Neural progenitor cell (in vitro differentiated cells): ENCODE data around the gene FHOD3. TPM values are rescaled to one million over a fixed set of nuclear protein-coding genes. Genes with fewer than 3 reads are reported as not detected.

Source experiments
- DNase-seq: peaks from one replicate; pipeline ENCODE4 v3.0.0-alpha.2; 2016; ENCODE audit warnings: low spot score
- H2AFZ ChIP-seq: fragments of 200-600 bp; sonication (generic); replicated peaks from 2 replicates; pipeline ENCODE4 v1.6.1; 2016; ENCODE audit warnings: antibody characterized with exemption
- H3F3A ChIP-seq: fragments of 200-600 bp; sonication (generic); 2 replicates; pipeline ENCODE4 v1.6.1; 2016; ENCODE audit warnings: antibody characterized with exemption, low read depth
- H3K27ac ChIP-seq: fragments of 200-600 bp; sonication (generic); 2 replicates; pipeline ENCODE4 v1.5.1; 2016; ENCODE audit warnings: mild to moderate bottlenecking
- H3K27me3 ChIP-seq: fragments of 200-600 bp; sonication (generic); 2 replicates; pipeline ENCODE4 v1.6.1; 2016; ENCODE audit warnings: mild to moderate bottlenecking, moderate library complexity
- H3K36me3 ChIP-seq: fragments of 200-600 bp; sonication (generic); 2 replicates; pipeline ENCODE4 v1.5.1; 2016
- H3K4me1 ChIP-seq: fragments of 200-600 bp; sonication (generic); 2 replicates; pipeline ENCODE4 v1.6.1; 2016; ENCODE audit warnings: mixed run types
- H3K4me2 ChIP-seq: fragments of 200-600 bp; sonication (generic); 2 replicates; pipeline ENCODE4 v1.6.1; 2016
- H3K4me3 ChIP-seq: fragments of 200-600 bp; sonication (generic); 2 replicates; pipeline ENCODE4 v1.5.1; 2016
- H3K79me2 ChIP-seq: fragments of 200-600 bp; sonication (generic); 2 replicates; pipeline ENCODE4 v1.6.1; 2016; ENCODE audit warnings: low read depth
- H3K9ac ChIP-seq: fragments of 200-600 bp; sonication (generic); 2 replicates; pipeline ENCODE4 v1.6.1; 2016
- H3K9me3 ChIP-seq: fragments of 200-600 bp; sonication (generic); 2 replicates; pipeline ENCODE4 v1.5.1; 2016; ENCODE audit warnings: low read depth
- H4K20me1 ChIP-seq: fragments of 200-600 bp; sonication (generic); 2 replicates; pipeline ENCODE4 v1.6.1; 2016; ENCODE audit warnings: low read depth
- H3K27ac Mint-ChIP-seq: 3 replicates; pipeline ENCODE4 v1.8.0; 2021; ENCODE audit warnings: mixed read lengths
- H3K27me3 Mint-ChIP-seq: 2 replicates; pipeline ENCODE4 v1.8.0; 2022; ENCODE audit warnings: low read depth, mild to moderate bottlenecking, inconsistent platforms, moderate library complexity, mixed read lengths; ENCODE audit not compliant: insufficient read depth
- H3K36me3 Mint-ChIP-seq: 3 replicates; pipeline ENCODE4 v1.8.0; 2021; ENCODE audit warnings: mixed read lengths
- H3K4me1 Mint-ChIP-seq: 3 replicates; pipeline ENCODE4 v1.8.0; 2021; ENCODE audit warnings: mixed read lengths
- H3K4me3 Mint-ChIP-seq: 3 replicates; pipeline ENCODE4 v1.8.0; 2021; ENCODE audit warnings: mild to moderate bottlenecking, moderate library complexity, mixed read lengths
- H3K9me3 Mint-ChIP-seq: 3 replicates; pipeline ENCODE4 v1.8.0; 2020; ENCODE audit warnings: mixed read lengths
- EZH2 ChIP-seq: fragments of 200-600 bp; sonication (generic); IDR thresholded peaks from 2 replicates; pipeline ENCODE4 v1.6.1; 2017; ENCODE audit warnings: antibody characterized with exemption, mild to moderate bottlenecking, moderate library complexity
- EZH2phosphoT487 ChIP-seq: fragments of 200-600 bp; sonication (generic); IDR thresholded peaks from 2 replicates; pipeline ENCODE4 v1.6.1; 2017; ENCODE audit warnings: antibody characterized with exemption
- total RNA-seq: library from RNA; depleted of rRNA; stranded (reverse); fragments of >200 nt; gene quantifications from 2 replicates; pipeline ENCODE4 v1.2.3, GENCODE V29; 2015; ENCODE audit warnings: low replicate concordance
- TF ChIP-seq, protein P1 (sequence below): fragments of 200-600 bp; sonication (generic); IDR thresholded peaks from 2 replicates; pipeline ENCODE4 v1.5.1; 2017; ENCODE audit warnings: antibody characterized with exemption, mild to moderate bottlenecking

FHOD3 gene
- total RNA-seq, 1 donor from 2014 or later: 69.7 TPM

DNA sequence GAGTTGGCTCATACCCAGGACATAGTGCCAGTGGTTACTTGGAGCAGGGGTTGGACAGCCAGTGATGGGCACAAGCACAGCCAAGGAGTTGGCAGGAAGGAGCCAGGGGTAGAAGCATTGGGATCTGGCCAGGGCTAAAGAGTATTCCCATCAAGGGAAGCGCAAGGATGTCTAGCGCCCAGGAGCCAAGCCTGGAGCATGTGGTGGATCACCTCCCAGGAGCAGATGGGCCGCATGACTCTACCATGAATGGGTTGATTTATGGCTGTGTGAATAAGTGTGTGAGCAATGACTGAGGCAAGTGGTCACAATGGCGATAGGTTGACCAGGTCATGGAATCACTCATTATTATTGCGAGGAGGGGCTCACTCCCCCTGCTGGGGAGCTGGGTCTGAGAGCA is 111.1 kb downstream of the FHOD3 start:
- Mint-ChIP-seq H3K9me3 (peaks cover 4% of the 10 kb centered on the region), H3K4me3 (no peak overlapping the region), H3K27me3 (peaks cover 4% of the 10 kb centered on the region), H3K36me3 (peaks cover 8% of the 10 kb centered on the region), H3K4me1 (peaks cover 4% of the 10 kb centered on the region), H3K27ac (peak overlapping the region; percentile 33)
- H3K4me2 ChIP-seq: no peak overlapping the region
- no peaks in the 10 kb centered on the region for H3K9me3 ChIP-seq
- H3K27me3 ChIP-seq: no peaks in the 10 kb centered on the region
- no peaks in the 10 kb centered on the region for H3K36me3 ChIP-seq
- peaks cover 83% of the 10 kb centered on the region for H3K79me2 ChIP-seq
- H3K9ac ChIP-seq: no peak overlapping the region
- no peak for TF ChIP-seq EZH2
- H2AFZ ChIP-seq: no peak overlapping the region
- peaks cover 2% of the 10 kb centered on the region for H3K4me1 ChIP-seq
- no peaks in the 10 kb centered on the region for H3F3A ChIP-seq
- H3K4me3 ChIP-seq: no peak overlapping the region
- H3K27ac ChIP-seq: no peak overlapping the region
- peaks cover 41% of the 10 kb centered on the region for H4K20me1 ChIP-seq
- DNase-seq: no peak

DNA sequence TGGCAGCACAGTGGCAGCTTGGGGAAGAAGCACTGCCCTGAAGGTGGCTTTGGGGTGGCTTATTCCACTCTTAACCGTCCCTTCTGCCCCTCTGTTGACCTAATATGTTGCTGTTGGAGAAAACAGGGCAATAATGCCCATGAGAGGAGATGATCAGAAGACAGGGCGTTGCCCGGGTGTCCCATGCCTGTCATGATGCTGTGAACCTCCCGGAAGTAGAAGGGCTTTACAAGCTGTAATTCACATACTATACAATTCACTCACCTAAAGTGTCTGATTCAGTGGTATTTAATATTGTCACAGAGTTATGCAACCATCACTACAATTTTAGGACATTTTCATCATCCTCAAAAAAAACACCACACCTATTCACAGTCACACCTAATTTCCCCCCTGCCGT is 112.3 kb downstream of the FHOD3 start:
- no peaks in the 10 kb centered on the region for H3F3A ChIP-seq
- no peak overlapping the region for H3K27ac ChIP-seq
- H3K36me3 ChIP-seq: no peaks in the 10 kb centered on the region
- peaks cover 37% of the 10 kb centered on the region for H4K20me1 ChIP-seq
- H3K9ac ChIP-seq: no peak overlapping the region
- H3K4me1 Mint-ChIP-seq: peaks cover 4% of the 10 kb centered on the region
- peaks cover 79% of the 10 kb centered on the region for H3K79me2 ChIP-seq
- peaks cover 4% of the 10 kb centered on the region for H3K9me3 Mint-ChIP-seq
- H2AFZ ChIP-seq: no peak overlapping the region
- no peak overlapping the region for H3K27ac Mint-ChIP-seq
- H3K27me3 Mint-ChIP-seq: peaks cover 10% of the 10 kb centered on the region
- H3K4me3 Mint-ChIP-seq: no peak overlapping the region
- H3K9me3 ChIP-seq: no peaks in the 10 kb centered on the region
- H3K4me1 ChIP-seq: peaks cover 2% of the 10 kb centered on the region
- H3K4me2 ChIP-seq: no peak overlapping the region
- no peak overlapping the region for H3K4me3 ChIP-seq
- no peaks in the 10 kb centered on the region for H3K27me3 ChIP-seq
- H3K36me3 Mint-ChIP-seq: peaks cover 10% of the 10 kb centered on the region
- TF ChIP-seq EZH2: no peak
- TF ChIP-seq, protein P1, sequence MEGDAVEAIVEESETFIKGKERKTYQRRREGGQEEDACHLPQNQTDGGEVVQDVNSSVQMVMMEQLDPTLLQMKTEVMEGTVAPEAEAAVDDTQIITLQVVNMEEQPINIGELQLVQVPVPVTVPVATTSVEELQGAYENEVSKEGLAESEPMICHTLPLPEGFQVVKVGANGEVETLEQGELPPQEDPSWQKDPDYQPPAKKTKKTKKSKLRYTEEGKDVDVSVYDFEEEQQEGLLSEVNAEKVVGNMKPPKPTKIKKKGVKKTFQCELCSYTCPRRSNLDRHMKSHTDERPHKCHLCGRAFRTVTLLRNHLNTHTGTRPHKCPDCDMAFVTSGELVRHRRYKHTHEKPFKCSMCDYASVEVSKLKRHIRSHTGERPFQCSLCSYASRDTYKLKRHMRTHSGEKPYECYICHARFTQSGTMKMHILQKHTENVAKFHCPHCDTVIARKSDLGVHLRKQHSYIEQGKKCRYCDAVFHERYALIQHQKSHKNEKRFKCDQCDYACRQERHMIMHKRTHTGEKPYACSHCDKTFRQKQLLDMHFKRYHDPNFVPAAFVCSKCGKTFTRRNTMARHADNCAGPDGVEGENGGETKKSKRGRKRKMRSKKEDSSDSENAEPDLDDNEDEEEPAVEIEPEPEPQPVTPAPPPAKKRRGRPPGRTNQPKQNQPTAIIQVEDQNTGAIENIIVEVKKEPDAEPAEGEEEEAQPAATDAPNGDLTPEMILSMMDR: no peak
- no peak for TF ChIP-seq EZH2phosphoT487
- no peak for DNase-seq

DNA sequence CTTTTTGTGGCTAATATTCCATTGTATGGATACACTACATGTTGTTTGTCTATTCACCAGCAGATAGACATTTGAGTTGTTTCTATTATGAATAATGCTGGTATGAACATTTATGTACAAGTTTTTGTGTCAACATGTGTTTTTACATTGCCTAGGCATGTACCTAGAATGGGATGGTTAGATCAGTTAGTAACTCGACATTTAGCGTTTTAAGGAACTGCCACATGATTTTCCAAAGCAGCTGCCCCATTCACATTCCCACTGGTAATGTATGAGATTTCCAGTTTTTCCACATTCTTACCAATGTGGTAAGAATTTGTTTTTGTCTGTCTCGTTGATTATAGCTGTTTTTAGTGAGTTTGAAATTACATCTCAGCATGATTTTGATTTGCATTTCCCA is 112.8 kb downstream of the FHOD3 start:
- Mint-ChIP-seq H3K4me1 (peaks cover 4% of the 10 kb centered on the region), H3K27ac (no peak overlapping the region), H3K9me3 (peaks cover 4% of the 10 kb centered on the region), H3K36me3 (peaks cover 11% of the 10 kb centered on the region), H3K4me3 (no peak overlapping the region), H3K27me3 (peaks cover 10% of the 10 kb centered on the region)
- Histone ChIP-seq H3K9ac (no peak overlapping the region), H3K27ac (no peak overlapping the region), H2AFZ (no peak overlapping the region), H3K79me2 (peaks cover 79% of the 10 kb centered on the region), H3K27me3 (no peaks in the 10 kb centered on the region), H3K4me2 (no peak overlapping the region), H3K4me1 (peaks cover 2% of the 10 kb centered on the region), H3K9me3 (no peaks in the 10 kb centered on the region), H4K20me1 (peaks cover 32% of the 10 kb centered on the region), H3F3A (no peaks in the 10 kb centered on the region), H3K36me3 (no peaks in the 10 kb centered on the region), H3K4me3 (no peak overlapping the region)
- TF ChIP-seq EZH2: no peak
- no peak for TF ChIP-seq EZH2phosphoT487
- TF ChIP-seq, protein P1: no peak
- DNase-seq: no peak

DNA sequence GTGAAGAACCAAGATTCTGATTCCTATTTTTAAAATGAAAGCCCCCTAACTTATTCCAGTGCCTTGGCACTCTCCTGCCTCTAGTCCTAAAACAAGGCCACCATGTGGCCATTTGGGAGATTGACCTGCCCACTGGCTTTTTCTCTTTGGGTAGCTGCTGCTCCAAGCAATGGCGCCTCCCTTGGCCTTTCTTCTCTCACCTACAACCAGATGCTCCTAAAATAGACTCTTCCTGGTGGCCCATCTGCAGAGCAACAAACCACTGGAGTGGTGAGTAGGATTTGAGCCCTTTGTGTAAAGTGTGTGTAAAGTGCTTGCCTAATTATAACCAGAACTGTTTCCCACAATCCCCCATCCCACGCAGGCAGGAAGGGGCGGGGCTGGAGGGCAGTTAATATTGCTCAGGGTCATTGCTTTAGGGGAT is 114.2 kb downstream of the FHOD3 start:
- peaks cover 4% of the 10 kb centered on the region for H3K4me1 Mint-ChIP-seq
- DNase-seq: peak; percentile 66
- Histone ChIP-seq H3K4me2 (no peak overlapping the region), H3K79me2 (peaks cover 71% of the 10 kb centered on the region), H3K36me3 (no peaks in the 10 kb centered on the region), H4K20me1 (peaks cover 18% of the 10 kb centered on the region), H2AFZ (no peak overlapping the region), H3F3A (no peaks in the 10 kb centered on the region), H3K9ac (no peak overlapping the region), H3K4me3 (no peak overlapping the region), H3K27ac (no peak overlapping the region), H3K9me3 (no peaks in the 10 kb centered on the region), H3K4me1 (peaks cover 2% of the 10 kb centered on the region), H3K27me3 (no peaks in the 10 kb centered on the region)
- H3K36me3 Mint-ChIP-seq: peaks cover 15% of the 10 kb centered on the region
- peaks cover 10% of the 10 kb centered on the region for H3K27me3 Mint-ChIP-seq
- no peak overlapping the region for H3K4me3 Mint-ChIP-seq
- TF ChIP-seq EZH2phosphoT487 (no peak), EZH2 (no peak)
- TF ChIP-seq, protein P1: peak; percentile 57
- H3K27ac Mint-ChIP-seq: no peak overlapping the region
- peaks cover 4% of the 10 kb centered on the region for H3K9me3 Mint-ChIP-seq
